ENCODE measurements around the gene POLRMT. TPM values are rescaled to one million over a fixed set of nuclear protein-coding genes. Genes with fewer than 3 reads are reported as not detected.

Gene POLRMT
- total and polyA plus RNA-seq, 8 donors: 28.5 to 44.7 (median 39.7) TPM

DNA sequence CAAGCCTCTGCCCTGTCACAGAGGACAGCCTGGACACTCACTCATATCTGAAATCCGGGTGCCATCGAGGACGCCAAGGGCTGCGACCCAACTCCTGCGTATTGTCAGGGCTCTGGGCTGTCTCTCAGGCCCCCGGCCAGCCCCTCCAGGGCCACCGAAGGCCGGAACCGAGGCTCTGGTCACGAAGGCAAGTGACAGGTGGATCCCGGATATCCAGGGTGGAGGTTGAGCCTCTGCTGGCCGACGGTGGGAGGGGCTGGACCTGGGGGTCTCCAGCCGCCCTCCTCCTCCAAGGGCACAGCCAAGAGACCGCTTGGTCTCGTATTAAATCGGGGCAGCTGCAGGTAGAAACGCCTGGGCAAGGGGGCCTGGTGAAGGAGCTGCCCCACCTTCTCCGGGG, 24.3 kb upstream of the POLRMT start:
- ATAC-seq (no peak), DNase-seq (no peak)
- Histone ChIP-seq H3K27me3 (no peaks in the 10 kb centered on the region), H3K4me1 (peaks cover 21 to 50% of the 10 kb centered on the region in 2 donors), H3K4me3 (no peak overlapping the region), H3K36me3 (peaks cover 0 to 53% of the 10 kb centered on the region in 2 donors), H3K9me3 (no peaks in the 10 kb centered on the region), H3K27ac (no peak overlapping the region)
- TF ChIP-seq, protein P1, sequence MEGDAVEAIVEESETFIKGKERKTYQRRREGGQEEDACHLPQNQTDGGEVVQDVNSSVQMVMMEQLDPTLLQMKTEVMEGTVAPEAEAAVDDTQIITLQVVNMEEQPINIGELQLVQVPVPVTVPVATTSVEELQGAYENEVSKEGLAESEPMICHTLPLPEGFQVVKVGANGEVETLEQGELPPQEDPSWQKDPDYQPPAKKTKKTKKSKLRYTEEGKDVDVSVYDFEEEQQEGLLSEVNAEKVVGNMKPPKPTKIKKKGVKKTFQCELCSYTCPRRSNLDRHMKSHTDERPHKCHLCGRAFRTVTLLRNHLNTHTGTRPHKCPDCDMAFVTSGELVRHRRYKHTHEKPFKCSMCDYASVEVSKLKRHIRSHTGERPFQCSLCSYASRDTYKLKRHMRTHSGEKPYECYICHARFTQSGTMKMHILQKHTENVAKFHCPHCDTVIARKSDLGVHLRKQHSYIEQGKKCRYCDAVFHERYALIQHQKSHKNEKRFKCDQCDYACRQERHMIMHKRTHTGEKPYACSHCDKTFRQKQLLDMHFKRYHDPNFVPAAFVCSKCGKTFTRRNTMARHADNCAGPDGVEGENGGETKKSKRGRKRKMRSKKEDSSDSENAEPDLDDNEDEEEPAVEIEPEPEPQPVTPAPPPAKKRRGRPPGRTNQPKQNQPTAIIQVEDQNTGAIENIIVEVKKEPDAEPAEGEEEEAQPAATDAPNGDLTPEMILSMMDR (IDR thresholded peaks at IDR 0.05): no peak
- intact Hi-C loops (cut with DNase I): no loop called here

DNA sequence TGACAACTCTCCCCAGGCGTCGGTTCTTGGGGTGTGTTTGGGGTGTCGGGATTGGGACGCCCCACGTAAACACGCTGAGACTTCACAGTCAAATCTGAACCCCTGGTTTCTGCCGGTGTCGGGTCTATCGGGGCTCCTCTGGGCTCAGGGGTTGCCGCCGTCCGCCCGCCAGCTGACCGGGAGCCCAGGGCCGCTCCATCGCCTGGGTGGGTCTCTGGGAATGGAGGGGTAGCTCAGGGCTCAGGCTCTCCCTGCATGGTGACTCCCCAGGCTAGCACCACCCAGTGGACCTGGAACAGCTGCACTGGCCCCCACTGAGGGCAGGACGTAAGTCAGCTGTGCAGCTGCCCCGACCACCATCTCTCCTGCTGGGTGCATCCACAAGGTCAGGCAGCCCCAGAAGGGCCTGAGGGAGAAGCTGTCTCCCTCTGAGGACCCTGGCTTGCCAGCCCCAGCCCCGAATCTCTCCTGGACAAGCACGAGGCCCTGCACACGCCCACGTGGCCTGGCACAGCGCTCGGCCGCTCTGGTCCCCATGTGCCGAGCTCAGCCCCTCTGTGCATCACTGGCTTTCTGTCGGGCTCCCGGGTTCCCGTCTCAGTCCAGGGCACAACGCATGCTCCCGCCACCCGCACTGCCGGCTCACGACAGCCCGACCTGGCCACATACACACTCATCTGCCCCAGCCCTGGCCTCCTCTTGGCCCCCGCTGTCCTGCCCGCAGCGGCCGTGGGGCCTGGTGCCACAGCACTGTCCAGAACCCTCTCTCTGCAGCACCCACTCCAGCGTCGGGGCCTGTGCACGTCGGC, 23.6 kb upstream of the POLRMT start:
- TF ChIP-seq, protein P1 (IDR thresholded peaks at IDR 0.05): no peak
- DNase-seq (no peak), ATAC-seq (no peak)
- Histone ChIP-seq H3K27ac (no peak overlapping the region), H3K36me3 (peaks cover 0 to 59% of the 10 kb centered on the region in 2 donors), H3K4me1 (peaks cover 21 to 44% of the 10 kb centered on the region in 2 donors), H3K9me3 (no peaks in the 10 kb centered on the region), H3K27me3 (no peaks in the 10 kb centered on the region), H3K4me3 (no peak overlapping the region)
- intact Hi-C loops (cut with DNase I): no loop called here

DNA sequence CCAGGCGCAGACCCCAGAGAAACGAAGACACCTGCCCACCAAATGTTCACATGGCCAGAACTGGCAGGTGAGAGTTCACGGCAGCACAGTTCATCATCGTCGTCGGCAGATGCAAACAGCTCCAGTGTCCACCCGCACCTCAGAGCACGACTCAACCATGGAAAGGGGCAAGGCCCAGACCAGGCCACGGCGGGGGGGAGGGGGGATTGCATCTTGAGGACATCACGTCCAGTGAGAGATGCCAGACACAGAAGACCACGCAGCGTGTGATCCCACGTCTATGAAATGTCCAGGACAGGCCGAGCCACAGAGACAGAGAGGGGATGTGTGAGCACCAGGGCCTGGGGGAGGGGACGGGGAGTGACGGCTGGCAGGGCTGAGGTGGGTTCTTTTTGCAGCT, 22.4 kb upstream of the POLRMT start:
- intact Hi-C loops (cut with DNase I): no loop called here
- DNase-seq (peak in 1 of 4 donors; percentile 64), ATAC-seq (no peak)
- H3K27me3 ChIP-seq: no peaks in the 10 kb centered on the region
- peaks cover 8 to 31% of the 10 kb centered on the region in 2 donors for H3K4me1 ChIP-seq
- H3K36me3 ChIP-seq: peaks cover 0 to 72% of the 10 kb centered on the region in 2 donors
- no peak overlapping the region for H3K27ac ChIP-seq
- no peak overlapping the region for H3K4me3 ChIP-seq
- TF ChIP-seq, protein P1 (IDR thresholded peaks at IDR 0.05): no peak
- H3K9me3 ChIP-seq: no peaks in the 10 kb centered on the region

DNA sequence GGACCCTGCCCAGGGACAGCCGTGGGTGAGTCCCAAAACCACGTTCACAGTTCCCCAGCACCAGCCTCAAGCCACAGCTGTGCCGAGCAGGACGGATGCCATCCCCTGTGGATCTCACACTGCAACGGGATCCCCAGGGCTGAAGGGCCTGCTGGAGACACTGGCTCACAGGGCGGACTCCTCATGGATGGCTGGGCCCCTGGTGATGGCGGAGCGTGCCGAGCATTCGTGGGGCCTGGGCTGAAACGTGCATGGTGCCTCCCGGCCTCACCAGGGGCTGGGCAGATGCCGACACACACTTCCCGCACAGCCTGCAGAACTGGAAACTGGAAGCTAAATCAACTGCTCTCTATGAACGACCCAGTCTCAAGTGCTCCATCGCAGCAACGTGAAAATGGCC, 20.1 kb upstream of the POLRMT start:
- ATAC-seq: no peak
- no peak for DNase-seq
- peaks cover 0 to 9% of the 10 kb centered on the region in 2 donors for H3K4me1 ChIP-seq
- no peaks in the 10 kb centered on the region for H3K27me3 ChIP-seq
- intact Hi-C loops (cut with DNase I): no loop called here
- no peaks in the 10 kb centered on the region for H3K9me3 ChIP-seq
- TF ChIP-seq, protein P1 (IDR thresholded peaks at IDR 0.05): no peak
- no peak overlapping the region for H3K27ac ChIP-seq
- no peak overlapping the region for H3K4me3 ChIP-seq
- H3K36me3 ChIP-seq: peaks cover 0 to 88% of the 10 kb centered on the region in 2 donors

DNA sequence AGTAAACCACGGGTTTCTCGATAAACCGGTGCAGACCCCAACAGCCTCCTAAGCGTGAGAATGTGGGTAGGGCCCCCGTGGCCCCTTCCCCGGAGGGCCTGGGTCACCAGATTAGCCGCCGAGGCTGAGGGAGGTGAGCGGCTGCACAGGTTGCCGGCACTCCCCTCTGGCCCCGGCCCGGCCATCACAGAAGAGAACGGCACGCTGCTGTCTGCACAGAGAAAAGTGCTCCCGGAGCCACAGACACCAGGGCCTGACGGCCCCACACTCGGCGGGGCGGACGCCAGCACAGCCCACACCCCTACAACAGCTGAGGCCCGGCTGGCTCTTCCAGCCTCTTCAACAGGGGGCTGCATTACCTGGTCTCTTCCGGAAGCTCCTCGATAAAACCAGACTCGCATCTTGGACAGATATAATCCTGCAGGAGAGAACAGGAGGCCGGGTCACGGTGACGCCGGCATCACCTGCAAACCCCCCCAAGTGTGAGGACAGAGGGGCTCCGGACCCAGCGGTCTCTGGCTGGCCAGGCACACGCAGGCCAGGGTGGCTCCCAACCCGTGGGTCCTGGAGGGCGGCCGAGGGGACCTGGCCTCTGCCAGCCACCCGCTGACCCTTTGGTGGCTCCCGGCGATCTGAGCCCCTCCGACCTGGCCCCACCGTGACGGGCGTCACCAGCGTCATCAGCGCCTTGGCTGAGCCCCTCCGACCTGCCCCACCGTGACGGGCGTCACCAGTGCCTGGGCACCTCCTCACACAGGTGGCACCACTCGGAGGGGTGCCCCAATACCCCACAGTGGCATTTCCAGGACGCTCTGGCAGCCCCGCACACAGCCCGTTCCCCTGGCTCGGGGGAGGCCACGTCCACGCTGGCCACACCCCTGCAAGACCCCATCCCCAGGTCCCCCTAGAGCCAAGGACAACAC, 19.4 kb upstream of the POLRMT start:
- TF ChIP-seq, protein P1 (IDR thresholded peaks at IDR 0.05): no peak
- no peaks in the 10 kb centered on the region for H3K9me3 ChIP-seq
- H3K4me1 ChIP-seq: peaks cover 0 to 2% of the 10 kb centered on the region in 2 donors
- intact Hi-C loops (cut with DNase I): no loop called here
- H3K4me3 ChIP-seq: no peak overlapping the region
- ATAC-seq (no peak), DNase-seq (no peak)
- H3K36me3 ChIP-seq: peaks cover 0 to 88% of the 10 kb centered on the region in 2 donors
- no peaks in the 10 kb centered on the region for H3K27me3 ChIP-seq
- no peak overlapping the region for H3K27ac ChIP-seq

All from left lung (tissue), 10 donors.